Keratinocyte (primary cell): ENCODE data around the gene RAB11FIP3.

Experiments
- CTCF ChIP-seq, 3 experiments: IDR thresholded peaks in 1 of 3; conservative IDR thresholded peaks in 1 of 3; optimal IDR thresholded peaks in 1 of 3; 2 replicates in 2 of 3; 3 replicates in 1 of 3; pipeline versions ENCODE3 to v1.5.1; 2011; ENCODE audit warnings: low read length in 3 of 3, mild to moderate bottlenecking in 3 of 3, moderate library complexity in 2 of 3, control low read depth in 1 of 3, inconsistent platforms in 1 of 3; ENCODE audit not compliant: insufficient read depth in 2 of 3; ENCODE audit errors: extremely low read depth in 1 of 3
- EZH2 ChIP-seq: IDR thresholded peaks from one replicate; pipeline ENCODE4 v1.6.1; 2012; ENCODE audit warnings: inconsistent platforms, mild to moderate bottlenecking, low read length, moderate library complexity

- TF ChIP-seq CTCF (optimal IDR thresholded peaks at IDR 0.05 in 1 of 3, IDR thresholded peaks at IDR 0.05 in 1 of 3, conservative IDR thresholded peaks at IDR 0.05 in 1 of 3; ENCODE audit: extremely low read depth in 1 of 3, insufficient read depth in 2 of 3, low read length in 3 of 3) (no peak), EZH2 (no peak)
Measured at GRCh38 chr16:377419-377951, 48.0 kb upstream of the RAB11FIP3 start.
